Skeletal muscle tissue (tissue), 4 donors: ENCODE measurements around the gene ITGBL1. TPM values are rescaled to one million over a fixed set of nuclear protein-coding genes. Genes with fewer than 3 reads are reported as not detected.

Source experiments
- H3K27ac ChIP-seq: one replicate; pipeline ENCODE4 v1.7.0; 2013; ENCODE audit warnings: mild to moderate bottlenecking, low read depth, low read length, inconsistent platforms
- H3K27me3 ChIP-seq, 3 donors: one replicate each; pipeline ENCODE4 v1.7.0; 2013; ENCODE audit warnings: low read length in 3 of 3; ENCODE audit not compliant: control insufficient read depth in 3 of 3, insufficient read depth in 3 of 3
- H3K36me3 ChIP-seq, 3 donors: one replicate each; pipeline ENCODE4 v1.7.0; 2013; ENCODE audit warnings: low read length in 3 of 3; ENCODE audit not compliant: control insufficient read depth in 3 of 3, insufficient read depth in 3 of 3
- H3K4me1 ChIP-seq, 3 donors: one replicate each; pipeline ENCODE4 v1.7.0; 2013; ENCODE audit warnings: low read length in 3 of 3, mild to moderate bottlenecking in 3 of 3; ENCODE audit not compliant: control insufficient read depth in 3 of 3, insufficient read depth in 3 of 3
- H3K4me3 ChIP-seq, 3 donors: one replicate each; pipeline ENCODE4 v1.7.0; 2013; ENCODE audit warnings: low read length in 3 of 3
- H3K9ac ChIP-seq, 3 donors: one replicate each; pipeline ENCODE4 v1.7.0; 2013; ENCODE audit warnings: low read length in 3 of 3, mild to moderate bottlenecking in 3 of 3, moderate library complexity in 2 of 3, low read depth in 1 of 3
- H3K9me3 ChIP-seq, 3 donors: one replicate each; pipeline ENCODE4 v1.7.0; 2013; ENCODE audit warnings: low read length in 3 of 3; ENCODE audit not compliant: control insufficient read depth in 3 of 3
- total RNA-seq: library from RNA; depleted of rRNA; stranded (reverse); fragments of >200 nt; gene quantifications from one replicate; pipeline ENCODE4 v1.2.3, GENCODE V29; 2014
- donor health status: Osteomylitis.

ITGBL1 gene
- total RNA-seq, 1 donor from 2014 or later: 4.7 TPM

- Histone ChIP-seq H3K4me3 (no peak overlapping the region), H3K36me3 (no peaks in the 10 kb centered on the region), H3K27ac (no peak overlapping the region), H3K4me1 (no peaks in the 10 kb centered on the region), H3K27me3 (no peaks in the 10 kb centered on the region), H3K9ac (no peak overlapping the region), H3K9me3 (no peaks in the 10 kb centered on the region)
These were observed 123.1 kb downstream of the ITGBL1 start for GRCh38 chr13:101575581-101575980.

GRCh38 chr13:101576455-101576854 is 124.0 kb downstream of the ITGBL1 start:
- H3K4me3 ChIP-seq: no peak overlapping the region
- no peaks in the 10 kb centered on the region for H3K27me3 ChIP-seq
- no peak overlapping the region for H3K27ac ChIP-seq
- no peaks in the 10 kb centered on the region for H3K36me3 ChIP-seq
- no peak overlapping the region for H3K9ac ChIP-seq
- H3K4me1 ChIP-seq: no peaks in the 10 kb centered on the region
- no peaks in the 10 kb centered on the region for H3K9me3 ChIP-seq

GRCh38 chr13:101576977-101577376 is 124.5 kb downstream of the ITGBL1 start:
- H3K4me1 ChIP-seq: no peaks in the 10 kb centered on the region

GRCh38 chr13:101579281-101579802 is 126.9 kb downstream of the ITGBL1 start:
- H3K36me3 ChIP-seq: no peaks in the 10 kb centered on the region
- no peaks in the 10 kb centered on the region for H3K9me3 ChIP-seq
- no peak overlapping the region for H3K4me3 ChIP-seq
- no peak overlapping the region for H3K9ac ChIP-seq
- no peak overlapping the region for H3K27ac ChIP-seq
- no peaks in the 10 kb centered on the region for H3K27me3 ChIP-seq
- H3K4me1 ChIP-seq: no peaks in the 10 kb centered on the region

More at GRCh38 chr13:101576977-101577376, 124.5 kb downstream of the ITGBL1 start:
- Histone ChIP-seq H3K27me3 (no peaks in the 10 kb centered on the region), H3K4me3 (no peak overlapping the region), H3K9me3 (no peaks in the 10 kb centered on the region), H3K36me3 (no peaks in the 10 kb centered on the region), H3K9ac (no peak overlapping the region), H3K27ac (no peak overlapping the region)

- Histone ChIP-seq H3K9me3 (no peaks in the 10 kb centered on the region), H3K27ac (no peak overlapping the region), H3K9ac (no peak overlapping the region), H3K4me3 (no peak overlapping the region), H3K36me3 (no peaks in the 10 kb centered on the region), H3K4me1 (no peaks in the 10 kb centered on the region), H3K27me3 (no peaks in the 10 kb centered on the region)
These were observed 131.9 kb downstream of the ITGBL1 start for GRCh38 chr13:101584331-101584730.

- H3K36me3 ChIP-seq: no peaks in the 10 kb centered on the region
- H3K4me1 ChIP-seq: no peaks in the 10 kb centered on the region
- no peak overlapping the region for H3K27ac ChIP-seq
- H3K9ac ChIP-seq: no peak overlapping the region
- no peaks in the 10 kb centered on the region for H3K27me3 ChIP-seq
- H3K9me3 ChIP-seq: no peaks in the 10 kb centered on the region
- H3K4me3 ChIP-seq: no peak overlapping the region
These were observed 138.0 kb downstream of the ITGBL1 start for GRCh38 chr13:101590479-101590878.

GRCh38 chr13:101594936-101595335 is 142.5 kb downstream of the ITGBL1 start:
- Histone ChIP-seq H3K4me1 (no peaks in the 10 kb centered on the region), H3K27me3 (no peaks in the 10 kb centered on the region), H3K36me3 (no peaks in the 10 kb centered on the region), H3K4me3 (no peak overlapping the region), H3K27ac (no peak overlapping the region), H3K9ac (no peak overlapping the region), H3K9me3 (no peaks in the 10 kb centered on the region)

- Histone ChIP-seq H3K4me1 (no peaks in the 10 kb centered on the region), H3K36me3 (no peaks in the 10 kb centered on the region), H3K27me3 (no peaks in the 10 kb centered on the region), H3K4me3 (no peak overlapping the region), H3K9me3 (no peaks in the 10 kb centered on the region), H3K9ac (no peak overlapping the region), H3K27ac (no peak overlapping the region)
These were observed 144.3 kb downstream of the ITGBL1 start for GRCh38 chr13:101596803-101597202.

GRCh38 chr13:101611491-101612475 is 159.3 kb downstream of the ITGBL1 start:
- Histone ChIP-seq H3K4me3 (no peak overlapping the region), H3K27me3 (no peaks in the 10 kb centered on the region), H3K36me3 (no peaks in the 10 kb centered on the region), H3K9me3 (no peaks in the 10 kb centered on the region), H3K9ac (no peak overlapping the region), H3K4me1 (no peaks in the 10 kb centered on the region), H3K27ac (no peak overlapping the region)

- no peaks in the 10 kb centered on the region for H3K27me3 ChIP-seq
- H3K9me3 ChIP-seq: no peaks in the 10 kb centered on the region
- no peak overlapping the region for H3K9ac ChIP-seq
These were observed 160.3 kb downstream of the ITGBL1 start for GRCh38 chr13:101612735-101613134.

More at GRCh38 chr13:101612735-101613134, 160.3 kb downstream of the ITGBL1 start:
- H3K4me3 ChIP-seq: no peak overlapping the region
- H3K4me1 ChIP-seq: no peaks in the 10 kb centered on the region
- H3K36me3 ChIP-seq: no peaks in the 10 kb centered on the region
- H3K27ac ChIP-seq: no peak overlapping the region
